WTC11 (cell line): ENCODE measurements around the gene MLST8. TPM values are rescaled to one million over a fixed set of nuclear protein-coding genes. Genes with fewer than 3 reads are reported as not detected.

Experiments
- ATAC-seq: fragments of 200-7000 bp; cut with Tn5 transposase; 2 replicates; pipeline ENCODE4 v1.10.0; 2021; ENCODE audit warnings: mild to moderate bottlenecking, moderate library complexity
- CTCF ChIA-PET: fragments of 300-600 bp; sonication (Branson Sonifier 250); formaldehyde crosslinking; loops from one replicate; lab custom pipeline; 2021; ENCODE audit warnings: antibody characterized with exemption; lab: Charles Lee
- POLR2A ChIA-PET: fragments of 350-600 bp; sonication (Branson Sonifier 250); formaldehyde crosslinking; loops from one replicate; lab custom pipeline; 2021; ENCODE audit warnings: antibody characterized with exemption; lab: Charles Lee
- DNase-seq: peaks from one replicate; pipeline ENCODE4 v3.0.0; 2021; ENCODE audit warnings: low spot score
- H3K27ac Mint-ChIP-seq: 2 replicates; pipeline ENCODE4 v1.8.0; 2021; ENCODE audit warnings: mixed read lengths
- H3K27me3 Mint-ChIP-seq: 2 replicates; pipeline ENCODE4 v1.8.0; 2021; ENCODE audit warnings: low read depth, mild to moderate bottlenecking, moderate library complexity, mixed read lengths
- H3K36me3 Mint-ChIP-seq: 2 replicates; pipeline ENCODE4 v1.8.0; 2021; ENCODE audit warnings: mixed read lengths
- H3K4me1 Mint-ChIP-seq: 2 replicates; pipeline ENCODE4 v1.8.0; 2022; ENCODE audit warnings: mixed read lengths
- H3K4me3 Mint-ChIP-seq: 2 replicates; pipeline ENCODE4 v1.8.0; 2021; ENCODE audit warnings: mild to moderate bottlenecking, moderate library complexity, mixed read lengths
- H3K9me3 Mint-ChIP-seq: 2 replicates; pipeline ENCODE4 v1.8.0; 2021; ENCODE audit warnings: mixed read lengths
- ARID4B ChIP-seq: sonication (generic); formaldehyde crosslinking; IDR thresholded peaks from 2 replicates; pipeline ENCODE4 v1.8.0; 2023; ENCODE audit warnings: missing genetic modification reagents, mild to moderate bottlenecking, borderline replicate concordance
- CREB1 ChIP-seq: sonication (generic); formaldehyde crosslinking; IDR thresholded peaks from 2 replicates; pipeline ENCODE4 v1.8.0; 2023; ENCODE audit warnings: mild to moderate bottlenecking, missing genetic modification reagents
- FOXJ3 ChIP-seq: sonication (generic); formaldehyde crosslinking; IDR thresholded peaks from 2 replicates; pipeline ENCODE4 v1.9.0; 2021; ENCODE audit warnings: missing genetic modification reagents, mild to moderate bottlenecking, borderline replicate concordance
- JUN ChIP-seq: sonication (generic); formaldehyde crosslinking; IDR thresholded peaks from 2 replicates; pipeline ENCODE4 v1.8.0; 2023; ENCODE audit warnings: mild to moderate bottlenecking, missing genetic modification reagents
- KAT7 ChIP-seq: sonication (generic); formaldehyde crosslinking; IDR thresholded peaks from 2 replicates; pipeline ENCODE4 v1.8.1; 2023; ENCODE audit warnings: missing genetic modification reagents, mild to moderate bottlenecking, borderline replicate concordance
- SMAD3 ChIP-seq: sonication (generic); formaldehyde crosslinking; IDR thresholded peaks from 2 replicates; pipeline ENCODE4 v1.8.0; 2022; ENCODE audit warnings: missing genetic modification reagents, mild to moderate bottlenecking, borderline replicate concordance
- ZNF532 ChIP-seq: fragments of 250-450 bp; sonication (Bioruptor Pico); IDR thresholded peaks from 2 replicates; pipeline ENCODE4 v1.9.0; 2021; ENCODE audit warnings: mild to moderate bottlenecking, borderline replicate concordance
- total RNA-seq: library from RNA; stranded (reverse); gene quantifications from 3 replicates; pipeline ENCODE4 v1.2.3, GENCODE V29; 2021
- TF ChIP-seq, protein P1 (sequence below): sonication (generic); formaldehyde crosslinking; IDR thresholded peaks from 2 replicates; pipeline ENCODE4 v1.8.1; 2023; ENCODE audit warnings: mild to moderate bottlenecking, missing genetic modification reagents, moderate library complexity
- TF ChIP-seq, protein P2 (sequence below): sonication (generic); formaldehyde crosslinking; IDR thresholded peaks from 2 replicates; pipeline ENCODE4 v1.8.1; 2023; ENCODE audit warnings: mild to moderate bottlenecking, missing genetic modification reagents, moderate library complexity
- TF ChIP-seq, protein P3 (sequence below): sonication (generic); formaldehyde crosslinking; IDR thresholded peaks from 2 replicates; pipeline ENCODE4 v1.8.0; 2023; ENCODE audit warnings: mild to moderate bottlenecking, missing genetic modification reagents

Gene MLST8
- total RNA-seq, 1 experiment from 2014 or later, result 71.6 TPM

- TF ChIP-seq ARID4B (CRISPR knock-in tag) (no peak), FOXJ3 (CRISPR knock-in tag) (no peak), KAT7 (CRISPR knock-in tag) (no peak), CREB1 (CRISPR knock-in tag) (no peak)
- TF ChIP-seq, protein P1, sequence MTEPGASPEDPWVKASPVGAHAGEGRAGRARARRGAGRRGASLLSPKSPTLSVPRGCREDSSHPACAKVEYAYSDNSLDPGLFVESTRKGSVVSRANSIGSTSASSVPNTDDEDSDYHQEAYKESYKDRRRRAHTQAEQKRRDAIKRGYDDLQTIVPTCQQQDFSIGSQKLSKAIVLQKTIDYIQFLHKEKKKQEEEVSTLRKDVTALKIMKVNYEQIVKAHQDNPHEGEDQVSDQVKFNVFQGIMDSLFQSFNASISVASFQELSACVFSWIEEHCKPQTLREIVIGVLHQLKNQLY, result no peak
- TF ChIP-seq, all 79 proteins: peak for 0
Measured at GRCh38 chr16:2162676-2163118, 42.6 kb upstream of the MLST8 start (continued).

DNA sequence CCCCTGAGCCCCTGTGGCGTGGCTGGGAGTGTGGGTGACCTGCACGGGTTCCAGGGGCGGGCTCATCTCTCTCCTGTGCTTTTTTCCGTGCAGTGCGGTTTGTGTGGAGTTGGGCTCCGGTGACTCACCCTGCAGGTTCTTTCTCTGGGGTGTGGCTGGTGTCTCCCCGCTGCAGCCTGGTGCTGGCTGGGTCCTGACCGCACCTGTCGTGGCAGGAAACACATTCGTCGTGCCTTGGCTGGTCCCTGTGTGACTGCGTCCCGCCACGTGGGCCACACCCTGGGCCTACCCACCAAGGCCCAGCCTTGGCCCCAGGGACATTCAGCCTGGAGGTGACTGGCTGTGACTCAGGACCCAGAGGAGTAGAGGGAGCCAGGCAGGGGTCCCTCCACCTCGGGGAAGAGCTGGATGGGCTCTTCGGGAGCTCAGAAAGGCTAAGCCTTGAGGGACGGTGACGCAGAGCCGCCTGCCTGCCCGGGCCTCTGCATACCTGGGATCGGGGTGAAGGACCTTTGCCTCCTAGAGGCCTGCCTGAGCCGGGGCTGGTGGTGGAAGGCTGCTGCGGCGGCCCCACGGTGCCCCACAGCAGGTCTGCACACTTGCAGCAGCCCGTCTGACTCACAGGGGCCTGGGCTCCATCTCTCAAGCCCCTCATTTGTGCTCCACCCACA, 41.9 kb upstream of the MLST8 start:
- Mint-ChIP-seq H3K27ac (peak overlapping the region; percentile 36; the same call in 1 of the 2 replicates), H3K36me3 (peaks cover 18% of the 10 kb centered on the region), H3K9me3 (no peaks in the 10 kb centered on the region), H3K4me1 (peaks cover 6% of the 10 kb centered on the region), H3K4me3 (no peak overlapping the region), H3K27me3 (no peaks in the 10 kb centered on the region)
- TF ChIP-seq, protein P1, result no peak
- TF ChIP-seq ZNF532 (CRISPR knock-in tag), result no peak
- TF ChIP-seq, protein P2, sequence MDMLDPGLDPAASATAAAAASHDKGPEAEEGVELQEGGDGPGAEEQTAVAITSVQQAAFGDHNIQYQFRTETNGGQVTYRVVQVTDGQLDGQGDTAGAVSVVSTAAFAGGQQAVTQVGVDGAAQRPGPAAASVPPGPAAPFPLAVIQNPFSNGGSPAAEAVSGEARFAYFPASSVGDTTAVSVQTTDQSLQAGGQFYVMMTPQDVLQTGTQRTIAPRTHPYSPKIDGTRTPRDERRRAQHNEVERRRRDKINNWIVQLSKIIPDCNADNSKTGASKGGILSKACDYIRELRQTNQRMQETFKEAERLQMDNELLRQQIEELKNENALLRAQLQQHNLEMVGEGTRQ (CRISPR knock-in tag), result no peak
- TF ChIP-seq, protein P3, sequence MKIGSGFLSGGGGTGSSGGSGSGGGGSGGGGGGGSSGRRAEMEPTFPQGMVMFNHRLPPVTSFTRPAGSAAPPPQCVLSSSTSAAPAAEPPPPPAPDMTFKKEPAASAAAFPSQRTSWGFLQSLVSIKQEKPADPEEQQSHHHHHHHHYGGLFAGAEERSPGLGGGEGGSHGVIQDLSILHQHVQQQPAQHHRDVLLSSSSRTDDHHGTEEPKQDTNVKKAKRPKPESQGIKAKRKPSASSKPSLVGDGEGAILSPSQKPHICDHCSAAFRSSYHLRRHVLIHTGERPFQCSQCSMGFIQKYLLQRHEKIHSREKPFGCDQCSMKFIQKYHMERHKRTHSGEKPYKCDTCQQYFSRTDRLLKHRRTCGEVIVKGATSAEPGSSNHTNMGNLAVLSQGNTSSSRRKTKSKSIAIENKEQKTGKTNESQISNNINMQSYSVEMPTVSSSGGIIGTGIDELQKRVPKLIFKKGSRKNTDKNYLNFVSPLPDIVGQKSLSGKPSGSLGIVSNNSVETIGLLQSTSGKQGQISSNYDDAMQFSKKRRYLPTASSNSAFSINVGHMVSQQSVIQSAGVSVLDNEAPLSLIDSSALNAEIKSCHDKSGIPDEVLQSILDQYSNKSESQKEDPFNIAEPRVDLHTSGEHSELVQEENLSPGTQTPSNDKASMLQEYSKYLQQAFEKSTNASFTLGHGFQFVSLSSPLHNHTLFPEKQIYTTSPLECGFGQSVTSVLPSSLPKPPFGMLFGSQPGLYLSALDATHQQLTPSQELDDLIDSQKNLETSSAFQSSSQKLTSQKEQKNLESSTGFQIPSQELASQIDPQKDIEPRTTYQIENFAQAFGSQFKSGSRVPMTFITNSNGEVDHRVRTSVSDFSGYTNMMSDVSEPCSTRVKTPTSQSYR (CRISPR knock-in tag), result no peak
- no peak for TF ChIP-seq JUN (CRISPR knock-in tag)
- TF ChIP-seq SMAD3 (CRISPR knock-in tag), result no peak
- ChIA-PET CTCF (no interaction called here), POLR2A (no interaction called here)
- ATAC-seq (no peak), DNase-seq (no peak)
